H9 (cell line): ENCODE measurements around the gene SPTLC3. TPM values are rescaled to one million over a fixed set of nuclear protein-coding genes. Genes with fewer than 3 reads are reported as not detected.

Experiments
- DNase-seq: peaks from one replicate; pipeline ENCODE4 v3.0.0-alpha.2; 2017
- H2AFZ ChIP-seq: one replicate; pipeline ENCODE4 v1.6.1; 2013; ENCODE audit warnings: mild to moderate bottlenecking, low read length, control low read depth, moderate library complexity
- H2AK5ac ChIP-seq: 2 replicates; pipeline ENCODE4 v1.6.1; 2013; ENCODE audit warnings: low read length, control low read depth, mixed read lengths; ENCODE audit not compliant: insufficient read length
- H2BK120ac ChIP-seq: one replicate; pipeline ENCODE4 v1.6.1; 2013; ENCODE audit warnings: low read depth, mild to moderate bottlenecking, low read length, control low read depth, inconsistent platforms; ENCODE audit not compliant: poor library complexity, severe bottlenecking
- H2BK12ac ChIP-seq: 2 replicates; pipeline ENCODE4 v1.6.1; 2013; ENCODE audit warnings: low read length, control low read depth, mixed read lengths, low read depth; ENCODE audit not compliant: insufficient read length
- H2BK15ac ChIP-seq: 2 replicates; pipeline ENCODE4 v1.6.1; 2013; ENCODE audit warnings: low read depth, low read length, control low read depth
- H2BK20ac ChIP-seq: one replicate; pipeline ENCODE4 v1.6.1; 2013; ENCODE audit warnings: low read depth, mild to moderate bottlenecking, low read length, control low read depth, inconsistent platforms; ENCODE audit not compliant: poor library complexity, severe bottlenecking
- H2BK5ac ChIP-seq: 2 replicates; pipeline ENCODE4 v1.6.1; 2013; ENCODE audit warnings: low read length, control low read depth, mixed read lengths; ENCODE audit not compliant: insufficient read length
- H3K14ac ChIP-seq: 2 replicates; pipeline ENCODE4 v1.6.1; 2013; ENCODE audit warnings: low read length, control low read depth; ENCODE audit not compliant: insufficient read depth
- H3K18ac ChIP-seq: 2 replicates; pipeline ENCODE4 v1.6.1; 2013; ENCODE audit warnings: low read depth, mild to moderate bottlenecking, mixed read lengths, low read length, control low read depth; ENCODE audit not compliant: insufficient read length
- H3K23ac ChIP-seq: 2 replicates; pipeline ENCODE4 v1.6.1; 2013; ENCODE audit warnings: low read length, control low read depth, mixed read lengths, low read depth; ENCODE audit not compliant: insufficient read length
- H3K23me2 ChIP-seq: 2 replicates; pipeline ENCODE4 v1.6.1; 2013; ENCODE audit warnings: low read depth, mild to moderate bottlenecking, mixed read lengths, low read length, control low read depth; ENCODE audit not compliant: insufficient read length, poor library complexity, severe bottlenecking
- H3K27ac ChIP-seq: 2 replicates; pipeline ENCODE4 v1.5.1; 2013; ENCODE audit warnings: low read length, control low read depth, mixed read lengths, low read depth; ENCODE audit not compliant: insufficient read length
- H3K27me3 ChIP-seq: 2 replicates; pipeline ENCODE4 v1.6.1; 2013; ENCODE audit warnings: low read length, control low read depth, inconsistent platforms; ENCODE audit not compliant: insufficient read depth
- H3K4ac ChIP-seq: 2 replicates; pipeline ENCODE4 v1.6.1; 2013; ENCODE audit warnings: low read depth, mild to moderate bottlenecking, control low read depth, inconsistent platforms, low read length, moderate library complexity
- H3K4me1 ChIP-seq: 2 replicates; pipeline ENCODE4 v1.6.1; 2013; ENCODE audit warnings: low read length, control low read depth, inconsistent platforms; ENCODE audit not compliant: insufficient read depth
- H3K4me2 ChIP-seq: 2 replicates; pipeline ENCODE4 v1.6.1; 2013; ENCODE audit warnings: low read length, control low read depth, mixed read lengths; ENCODE audit not compliant: insufficient read length, insufficient read depth
- H3K56ac ChIP-seq: 2 replicates; pipeline ENCODE4 v1.6.1; 2013; ENCODE audit warnings: low read depth, mild to moderate bottlenecking, mixed read lengths, low read length, control low read depth; ENCODE audit not compliant: insufficient read length
- H3K79me1 ChIP-seq: 2 replicates; pipeline ENCODE4 v1.6.1; 2013; ENCODE audit warnings: low read depth, mild to moderate bottlenecking, moderate library complexity, low read length, control low read depth, inconsistent platforms; ENCODE audit not compliant: insufficient read depth, poor library complexity, severe bottlenecking
- H3K79me2 ChIP-seq: 2 replicates; pipeline ENCODE4 v1.6.1; 2013; ENCODE audit warnings: low read length, control low read depth, inconsistent platforms; ENCODE audit not compliant: insufficient read depth
- H3K9ac ChIP-seq: 2 replicates; pipeline ENCODE4 v1.6.1; 2013; ENCODE audit warnings: low read length, control low read depth, mixed read lengths; ENCODE audit not compliant: insufficient read length; ENCODE audit errors: extremely low read depth
- H3K9me3 ChIP-seq: one replicate; pipeline ENCODE4 v1.6.1; 2013; ENCODE audit warnings: low read depth, low read length, inconsistent platforms; ENCODE audit not compliant: control insufficient read depth
- H3T11ph ChIP-seq: one replicate; pipeline ENCODE4 v1.6.1; 2013; ENCODE audit warnings: mild to moderate bottlenecking, low read length, control low read depth, inconsistent platforms
- H4K20me1 ChIP-seq: one replicate; pipeline ENCODE4 v1.6.1; 2013; ENCODE audit not compliant: control insufficient read depth, insufficient read length, insufficient read depth
- H4K5ac ChIP-seq: 2 replicates; pipeline ENCODE4 v1.6.1; 2013; ENCODE audit warnings: low read depth, mild to moderate bottlenecking, mixed read lengths, low read length, control low read depth; ENCODE audit not compliant: insufficient read length
- H4K8ac ChIP-seq: replicated peaks from 2 replicates; pipeline ENCODE4 v1.6.1; 2013; ENCODE audit warnings: low read length, control low read depth, mixed read lengths, low read depth; ENCODE audit not compliant: insufficient read length
- H4K91ac ChIP-seq: 2 replicates; pipeline ENCODE4 v1.6.1; 2013; ENCODE audit warnings: low read depth, mild to moderate bottlenecking, moderate library complexity, mixed read lengths, low read length, control low read depth; ENCODE audit not compliant: insufficient read length
- H3K27ac Mint-ChIP-seq, 3 experiments: 2 replicates in 2 of 3; 3 replicates in 1 of 3; pipeline ENCODE4 v1.8.0; 2020 to 2021; ENCODE audit warnings: mixed read lengths in 3 of 3, mild to moderate bottlenecking in 1 of 3, moderate library complexity in 1 of 3
- H3K27me3 Mint-ChIP-seq: 2 replicates; pipeline ENCODE4 v1.8.0; 2021; ENCODE audit warnings: low read depth, mild to moderate bottlenecking, moderate library complexity, mixed read lengths
- H3K36me3 Mint-ChIP-seq, 3 experiments: 2 replicates in 2 of 3; 3 replicates in 1 of 3; pipeline ENCODE4 v1.8.0; 2020 to 2021; ENCODE audit warnings: low read depth in 3 of 3, mixed read lengths in 3 of 3; ENCODE audit not compliant: insufficient read depth in 1 of 3
- H3K4me1 Mint-ChIP-seq, 2 experiments: 2 replicates each; pipeline ENCODE4 v1.8.0; 2020; ENCODE audit warnings: mixed read lengths in 2 of 2
- H3K4me3 Mint-ChIP-seq, 2 experiments: 2 replicates in 1 of 2; 3 replicates in 1 of 2; pipeline ENCODE4 v1.8.0; 2020 to 2021; ENCODE audit warnings: mild to moderate bottlenecking in 2 of 2, mixed read lengths in 2 of 2, moderate library complexity in 1 of 2
- H3K9me3 Mint-ChIP-seq, 2 experiments: 2 replicates in 1 of 2; 3 replicates in 1 of 2; pipeline ENCODE4 v1.8.0; 2020; ENCODE audit warnings: mild to moderate bottlenecking in 2 of 2, mixed read lengths in 2 of 2, moderate library complexity in 1 of 2
- CTCF ChIP-seq: fragments of 200-600 bp; sonication (generic); conservative IDR thresholded peaks from 3 replicates; pipeline ENCODE4 v1.8.0; 2021; ENCODE audit warnings: antibody characterized with exemption, mild to moderate bottlenecking
- WGBS: extraction: QIAGEN DNeasy Blood & Tissue Kit; methylation state at CpG from one replicate; pipeline ENCODE4 v1.1.7; 2013; ENCODE audit warnings: missing lambda C conversion rate, low lambda C conversion rate, mixed read lengths; ENCODE audit not compliant: insufficient read length; ENCODE audit errors: extremely low coverage; 5-methylcytosine and 5-hydroxymethylcytosine counted together
- total RNA-seq: library from RNA; stranded (reverse); gene quantifications from 2 replicates; pipeline ENCODE4 v1.2.1, GENCODE V29; 2021

Gene SPTLC3
- total RNA-seq, 1 experiment from 2014 or later, result 0.68 TPM

GRCh38 chr20:13006825-13007224 lies 1.9 kb upstream of the SPTLC3 start:
- no peak overlapping the region for H3K4me3 Mint-ChIP-seq
- Histone ChIP-seq H3K23me2 (no peaks in the 10 kb centered on the region), H4K5ac (no peak overlapping the region), H3K27ac (no peak overlapping the region), H3K9ac (no peak overlapping the region), H3K18ac (no peak overlapping the region), H3K9me3 (no peaks in the 10 kb centered on the region), H3K56ac (no peak overlapping the region), H4K20me1 (no peaks in the 10 kb centered on the region), H3K23ac (no peak overlapping the region), H3K4me1 (no peaks in the 10 kb centered on the region), H3K79me2 (no peaks in the 10 kb centered on the region), H3K79me1 (no peaks in the 10 kb centered on the region), H4K8ac (no peak overlapping the region), H2BK5ac (no peak overlapping the region), H3K4ac (no peak overlapping the region), H2BK120ac (no peak overlapping the region), H2BK12ac (no peak overlapping the region), H2AK5ac (no peak overlapping the region), H2BK15ac (no peak overlapping the region), H4K91ac (no peak overlapping the region), H3T11ph (no peak overlapping the region), H3K4me2 (no peak overlapping the region), H2BK20ac (no peak overlapping the region), H3K14ac (no peak overlapping the region), H3K27me3 (no peaks in the 10 kb centered on the region), H2AFZ (no peak overlapping the region)
- no peaks in the 10 kb centered on the region; the same call in none of the 2 replicates for H3K27me3 Mint-ChIP-seq
- H3K36me3 Mint-ChIP-seq, result no peaks in the 10 kb centered on the region
- H3K27ac Mint-ChIP-seq, result no peak overlapping the region
- peaks cover 19 to 22% of the 10 kb centered on the region in 2 experiments for H3K4me1 Mint-ChIP-seq
- no peak for DNase-seq
- H3K9me3 Mint-ChIP-seq, result no peaks in the 10 kb centered on the region
- no CpG with 5 or more reads among the region's 3 CpGs for WGBS
- TF ChIP-seq CTCF, result no peak
